Fibroblast of lung (primary cell): ENCODE measurements around the gene RPL37A. TPM values are rescaled to one million over a fixed set of nuclear protein-coding genes. Genes with fewer than 3 reads are reported as not detected.
A peak's percentile ranks its signal among the peaks of the same experiment; 100 is the strongest.

Experiments used
- DNase-seq, 2 donors: peaks; one replicate each; pipeline versions ENCODE4 v3.0.0 to v3.0.0-alpha.2; 2010; ENCODE audit warnings: low read depth in 2 of 2
- H2AFZ ChIP-seq: 2 replicates; pipeline ENCODE4 v1.5.1; 2012; ENCODE audit warnings: low read length, control low read depth, inconsistent platforms
- H3K27ac ChIP-seq: 2 replicates; pipeline ENCODE4 v1.5.1; 2011; ENCODE audit warnings: low read length, control low read depth; ENCODE audit not compliant: insufficient read depth
- H3K27me3 ChIP-seq: 2 replicates; pipeline ENCODE4 v1.5.1; 2011; ENCODE audit warnings: mild to moderate bottlenecking, low read length; ENCODE audit not compliant: control insufficient read depth, insufficient read depth
- H3K36me3 ChIP-seq: 2 replicates; pipeline ENCODE4 v1.5.1; 2011; ENCODE audit warnings: low read length; ENCODE audit not compliant: control insufficient read depth, insufficient read depth
- H3K4me1 ChIP-seq: 2 replicates; pipeline ENCODE4 v1.5.1; 2011; ENCODE audit warnings: low read length; ENCODE audit not compliant: control insufficient read depth, insufficient read depth; ENCODE audit errors: extremely low read depth
- H3K4me2 ChIP-seq: 2 replicates; pipeline ENCODE4 v1.5.1; 2011; ENCODE audit warnings: low read length, control low read depth; ENCODE audit not compliant: insufficient read depth; ENCODE audit errors: extremely low read depth
- H3K4me3 ChIP-seq, 4 experiments: fragments of 200-600 bp in 1 of 4; sonication (generic) in 1 of 4; replicated peaks in 1 of 4; 2 replicates each; pipeline ENCODE4 v1.5.1; 2011 to 2016; ENCODE audit warnings: low read length in 4 of 4, low read depth in 3 of 4, mild to moderate bottlenecking in 3 of 4, control low read depth in 2 of 4, inconsistent platforms in 1 of 4, mixed read lengths in 1 of 4; ENCODE audit not compliant: insufficient read depth in 1 of 4; ENCODE audit errors: control extremely low read depth in 1 of 4
- H3K79me2 ChIP-seq: 2 replicates; pipeline ENCODE4 v1.5.1; 2012; ENCODE audit warnings: mild to moderate bottlenecking, low read length, inconsistent platforms; ENCODE audit not compliant: control insufficient read depth, insufficient read depth
- H3K9ac ChIP-seq: 2 replicates; pipeline ENCODE4 v1.5.1; 2011; ENCODE audit warnings: mild to moderate bottlenecking, low read length, control low read depth; ENCODE audit not compliant: insufficient read depth
- H3K9me3 ChIP-seq: 2 replicates; pipeline ENCODE4 v1.5.1; 2012; ENCODE audit warnings: low read depth, low read length; ENCODE audit not compliant: control insufficient read depth, insufficient read depth
- H4K20me1 ChIP-seq: 2 replicates; pipeline ENCODE4 v1.5.1; 2011; ENCODE audit warnings: low read length; ENCODE audit not compliant: control insufficient read depth, insufficient read depth; ENCODE audit errors: extremely low read depth
- EZH2 ChIP-seq: IDR thresholded peaks from 2 replicates; pipeline ENCODE4 v1.5.1; 2012; ENCODE audit warnings: low read length, control low read depth, mild to moderate bottlenecking; ENCODE audit errors: missing control alignments
- polyA minus RNA-seq: library from RNA; depleted of rRNA, polyadenylated mRNA; stranded (reverse); fragments of >200 nt; gene quantifications from 2 replicates; pipeline ENCODE4 v1.2.3, GENCODE V29; 2011; ENCODE audit warnings: low replicate concordance
- polyA plus RNA-seq, 2 donors: library from polyadenylated mRNA; depleted of rRNA in 1 of 2; stranded (reverse) in 1 of 2; unstranded in 1 of 2; fragments of >200 nt; gene quantifications; 2 replicates each; pipeline ENCODE4 v1.2.1, GENCODE V29; 2011 to 2012; ENCODE audit warnings: missing spikeins in 1 of 2
- total RNA-seq: library from RNA; depleted of rRNA; stranded (reverse); fragments of >200 nt; gene quantifications from 2 replicates; pipeline ENCODE4 v1.2.1, GENCODE V29; 2014
- TF ChIP-seq, protein P1 (sequence below), 2 donors: IDR thresholded peaks in 1 of 2; conservative IDR thresholded peaks in 1 of 2; 1 replicate in 1 of 2; 2 replicates in 1 of 2; pipeline ENCODE4 v1.5.1; 2011 to 2012; ENCODE audit warnings: low read length in 2 of 2, control low read depth in 1 of 2, inconsistent platforms in 1 of 2, low read depth in 1 of 2, mild to moderate bottlenecking in 1 of 2

Gene RPL37A
- total RNA-seq: 3,233 and 3,423 TPM in 2 replicates
- 1,592 and 1,688 TPM in 2 replicates for polyA plus RNA-seq
- polyA plus RNA-seq (2012): 5,148 and 5,420 TPM in 2 replicates
- polyA minus RNA-seq: 265 and 436 TPM in 2 replicates

DNA sequence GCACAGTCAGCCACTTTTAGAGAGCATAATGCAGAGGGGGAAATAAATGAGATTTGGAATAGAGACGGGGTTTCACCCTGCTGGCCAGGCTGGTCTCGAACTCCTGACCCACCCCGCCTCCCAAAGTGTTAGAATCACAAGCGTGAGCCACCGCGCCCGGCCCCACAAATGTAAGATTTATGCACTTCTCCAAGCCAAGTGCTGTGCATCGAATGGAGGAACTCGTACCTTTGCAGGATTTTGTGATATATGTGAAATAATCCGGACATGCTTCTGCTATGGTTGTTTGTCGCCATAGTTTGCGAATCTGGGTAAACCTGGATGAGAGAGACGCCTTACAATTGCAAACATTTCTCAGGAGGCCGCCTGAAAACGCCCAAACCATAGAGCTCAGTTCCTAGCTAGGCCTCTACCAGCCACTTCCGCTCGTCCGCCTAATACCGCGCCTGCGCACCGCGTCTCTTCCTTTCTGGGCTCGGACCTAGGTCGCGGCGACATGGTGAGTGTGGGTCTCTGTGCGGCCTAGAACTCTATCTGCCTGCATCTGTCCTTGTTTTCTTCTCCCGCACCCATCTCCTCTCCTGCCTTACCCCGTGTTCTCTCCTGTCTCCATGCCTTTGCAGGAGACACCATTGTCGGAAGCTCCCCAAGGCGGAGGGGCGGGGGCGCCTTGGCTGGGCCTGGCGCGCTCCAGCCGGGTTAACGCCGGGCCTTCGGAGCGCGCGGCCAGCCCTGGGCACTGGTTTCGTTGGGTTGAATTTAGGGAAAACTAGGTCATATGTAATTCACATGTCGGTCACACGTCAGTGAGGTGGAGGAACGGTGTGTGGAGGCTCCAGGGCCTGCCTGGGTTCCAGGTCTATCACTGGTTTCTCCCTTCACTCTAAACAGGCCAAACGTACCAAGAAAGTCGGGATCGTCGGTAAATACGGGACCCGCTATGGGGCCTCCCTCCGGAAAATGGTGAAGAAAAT is at the start of gene RPL37A:
TSS of gene RPL37A (plus strand) at position 466 of the 974 bp plus-strand sequence. CDS start at position 497, 31 bp downstream.
- Histone ChIP-seq H3K4me3 (peak within 1 kb of the TSS; percentile 80 to 95 (median 92)), H2AFZ (peak within 1 kb of the TSS; percentile 94), H3K36me3 (peaks cover 22% of the 10 kb centered on the region), H3K4me2 (peak within 1 kb of the TSS; percentile 87), H3K27ac (peak within 1 kb of the TSS; percentile 82), H3K27me3 (no peaks in the 10 kb centered on the region), H3K4me1 (peaks cover 8% of the 10 kb centered on the region), H4K20me1 (peaks cover 2% of the 10 kb centered on the region), H3K9me3 (no peaks in the 10 kb centered on the region), H3K9ac (peak within 1 kb of the TSS; percentile 90), H3K79me2 (peaks cover 47% of the 10 kb centered on the region)
- DNase-seq: peak; percentile 95 to 98
- TF ChIP-seq, protein P1, sequence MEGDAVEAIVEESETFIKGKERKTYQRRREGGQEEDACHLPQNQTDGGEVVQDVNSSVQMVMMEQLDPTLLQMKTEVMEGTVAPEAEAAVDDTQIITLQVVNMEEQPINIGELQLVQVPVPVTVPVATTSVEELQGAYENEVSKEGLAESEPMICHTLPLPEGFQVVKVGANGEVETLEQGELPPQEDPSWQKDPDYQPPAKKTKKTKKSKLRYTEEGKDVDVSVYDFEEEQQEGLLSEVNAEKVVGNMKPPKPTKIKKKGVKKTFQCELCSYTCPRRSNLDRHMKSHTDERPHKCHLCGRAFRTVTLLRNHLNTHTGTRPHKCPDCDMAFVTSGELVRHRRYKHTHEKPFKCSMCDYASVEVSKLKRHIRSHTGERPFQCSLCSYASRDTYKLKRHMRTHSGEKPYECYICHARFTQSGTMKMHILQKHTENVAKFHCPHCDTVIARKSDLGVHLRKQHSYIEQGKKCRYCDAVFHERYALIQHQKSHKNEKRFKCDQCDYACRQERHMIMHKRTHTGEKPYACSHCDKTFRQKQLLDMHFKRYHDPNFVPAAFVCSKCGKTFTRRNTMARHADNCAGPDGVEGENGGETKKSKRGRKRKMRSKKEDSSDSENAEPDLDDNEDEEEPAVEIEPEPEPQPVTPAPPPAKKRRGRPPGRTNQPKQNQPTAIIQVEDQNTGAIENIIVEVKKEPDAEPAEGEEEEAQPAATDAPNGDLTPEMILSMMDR (conservative IDR thresholded peaks at IDR 0.05 in 1 of 2, IDR thresholded peaks at IDR 0.05 in 1 of 2; ENCODE audit: low read depth in 1 of 2, low read length in 2 of 2): no peak
- no peak for TF ChIP-seq EZH2

DNA sequence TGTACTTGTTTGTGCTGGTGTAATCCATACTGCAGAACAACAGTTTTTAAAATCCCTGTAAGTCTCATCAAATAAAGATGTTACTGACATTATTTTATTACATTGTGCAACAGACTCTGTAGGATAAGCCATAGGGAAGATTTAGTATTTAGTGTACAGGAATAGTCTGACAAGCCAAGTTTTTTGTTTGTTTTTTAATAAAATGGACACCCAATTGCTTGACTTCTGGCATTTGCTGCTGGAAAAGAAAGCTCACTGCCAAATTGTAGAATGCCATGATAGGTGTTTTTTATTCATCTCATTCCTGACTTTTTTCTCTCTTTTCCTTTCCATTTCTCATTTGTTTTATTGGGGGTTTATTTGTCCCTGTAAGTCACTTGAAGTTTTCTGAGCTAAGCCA is 48.3 kb upstream of the RPL37A start:
- DNase-seq: no peak
- no peaks in the 10 kb centered on the region for H3K27me3 ChIP-seq
- H3K9me3 ChIP-seq: no peaks in the 10 kb centered on the region
- no peak overlapping the region for H3K27ac ChIP-seq
- H2AFZ ChIP-seq: no peak overlapping the region
- no peaks in the 10 kb centered on the region for H3K79me2 ChIP-seq
- H3K4me3 ChIP-seq: no peak overlapping the region
- TF ChIP-seq EZH2: no peak
- TF ChIP-seq, protein P1 (conservative IDR thresholded peaks at IDR 0.05 in 1 of 2, IDR thresholded peaks at IDR 0.05 in 1 of 2; ENCODE audit: low read depth in 1 of 2, low read length in 2 of 2): no peak
- H3K36me3 ChIP-seq: peaks cover 18% of the 10 kb centered on the region
- no peaks in the 10 kb centered on the region for H3K4me1 ChIP-seq
- no peak overlapping the region for H3K4me2 ChIP-seq
- no peaks in the 10 kb centered on the region for H4K20me1 ChIP-seq
- no peak overlapping the region for H3K9ac ChIP-seq

DNA sequence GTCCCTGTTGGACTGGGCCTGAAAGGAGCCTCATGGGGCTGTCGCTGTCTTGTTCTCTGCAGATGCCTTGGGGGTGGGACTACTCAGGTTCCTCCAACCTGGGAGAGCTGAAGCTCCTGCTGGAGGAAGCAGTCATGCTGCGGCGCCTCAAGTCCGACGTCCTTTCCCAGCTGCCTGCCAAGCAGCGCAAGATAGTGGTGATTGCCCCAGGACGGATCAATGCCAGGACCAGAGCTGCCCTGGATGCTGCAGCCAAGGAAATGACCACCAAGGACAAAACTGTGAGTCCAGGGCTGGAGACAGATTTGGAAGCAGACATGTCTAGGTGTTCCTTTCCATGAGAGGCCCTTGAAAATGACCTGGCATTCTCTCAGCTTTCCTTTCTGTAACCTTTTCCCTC is 47.9 kb upstream of the RPL37A start:
- TF ChIP-seq, protein P1 (conservative IDR thresholded peaks at IDR 0.05 in 1 of 2, IDR thresholded peaks at IDR 0.05 in 1 of 2; ENCODE audit: low read depth in 1 of 2, low read length in 2 of 2): no peak
- no peak for TF ChIP-seq EZH2
- H2AFZ ChIP-seq: no peak overlapping the region
- no peak overlapping the region for H3K9ac ChIP-seq
- H3K79me2 ChIP-seq: no peaks in the 10 kb centered on the region
- H3K4me2 ChIP-seq: no peak overlapping the region
- DNase-seq: no peak
- H4K20me1 ChIP-seq: no peaks in the 10 kb centered on the region
- no peak overlapping the region for H3K27ac ChIP-seq
- no peaks in the 10 kb centered on the region for H3K9me3 ChIP-seq
- H3K36me3 ChIP-seq: peaks cover 18% of the 10 kb centered on the region
- no peak overlapping the region for H3K4me3 ChIP-seq
- no peaks in the 10 kb centered on the region for H3K27me3 ChIP-seq
- no peaks in the 10 kb centered on the region for H3K4me1 ChIP-seq
